ENCODE data around the gene ZNF195.
"Not testable (repeated sequence)": the region's sequence is repeated elsewhere in the genome, so short reads cannot be mapped to it uniquely, and the experiment has no call there.

DNA sequence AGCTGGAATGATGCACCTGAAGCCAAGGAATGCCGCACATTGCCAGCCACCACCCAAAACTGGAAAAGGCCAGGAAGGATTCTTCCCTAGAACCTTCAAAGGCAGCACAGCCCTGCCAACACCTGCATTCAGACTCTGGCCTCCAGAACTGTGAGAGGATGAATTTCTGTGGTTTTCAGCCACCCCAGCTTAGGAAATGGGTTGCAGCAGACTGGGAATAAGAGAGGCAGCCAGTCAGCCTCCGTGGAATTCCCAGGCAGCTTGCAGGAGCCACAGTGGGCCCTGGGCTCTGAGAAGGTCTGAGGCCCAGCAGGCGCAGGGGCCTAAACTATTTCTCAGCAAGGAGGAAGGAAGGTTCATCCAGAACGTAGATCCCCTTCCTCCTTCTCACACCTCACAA lies 19.2 kb upstream of the ZNF195 start:
- TF ChIP-seq, protein P1, sequence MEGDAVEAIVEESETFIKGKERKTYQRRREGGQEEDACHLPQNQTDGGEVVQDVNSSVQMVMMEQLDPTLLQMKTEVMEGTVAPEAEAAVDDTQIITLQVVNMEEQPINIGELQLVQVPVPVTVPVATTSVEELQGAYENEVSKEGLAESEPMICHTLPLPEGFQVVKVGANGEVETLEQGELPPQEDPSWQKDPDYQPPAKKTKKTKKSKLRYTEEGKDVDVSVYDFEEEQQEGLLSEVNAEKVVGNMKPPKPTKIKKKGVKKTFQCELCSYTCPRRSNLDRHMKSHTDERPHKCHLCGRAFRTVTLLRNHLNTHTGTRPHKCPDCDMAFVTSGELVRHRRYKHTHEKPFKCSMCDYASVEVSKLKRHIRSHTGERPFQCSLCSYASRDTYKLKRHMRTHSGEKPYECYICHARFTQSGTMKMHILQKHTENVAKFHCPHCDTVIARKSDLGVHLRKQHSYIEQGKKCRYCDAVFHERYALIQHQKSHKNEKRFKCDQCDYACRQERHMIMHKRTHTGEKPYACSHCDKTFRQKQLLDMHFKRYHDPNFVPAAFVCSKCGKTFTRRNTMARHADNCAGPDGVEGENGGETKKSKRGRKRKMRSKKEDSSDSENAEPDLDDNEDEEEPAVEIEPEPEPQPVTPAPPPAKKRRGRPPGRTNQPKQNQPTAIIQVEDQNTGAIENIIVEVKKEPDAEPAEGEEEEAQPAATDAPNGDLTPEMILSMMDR (IDR thresholded peaks at IDR 0.05): not testable (repeated sequence)
- TF ChIP-seq EP300, POLR2A, POLR2AphosphoS5 (IDR thresholded peaks at IDR 0.05): not testable (repeated sequence)
